Heart left ventricle (tissue), 16 donors: ENCODE measurements around the gene ZNF185. TPM values are rescaled to one million over a fixed set of nuclear protein-coding genes. Genes with fewer than 3 reads are reported as not detected.
A peak's percentile ranks its signal among the peaks of the same experiment; 100 is the strongest.

ENCODE experiments used
- ATAC-seq, 4 donors: fragments of 200-7000 bp; cut with Tn5 transposase; one replicate each; pipeline ENCODE4 v1.9.1; 2020 to 2022; ENCODE audit warnings: moderate library complexity in 4 of 4, mild to moderate bottlenecking in 3 of 4, moderate number of reproducible peaks in 1 of 4
- DNase-seq, 5 donors: peaks; one replicate each; pipeline ENCODE4 v3.0.0-alpha.2; 2020
- H3K27ac ChIP-seq, 12 donors: fragments of 200-600 bp; sonication (generic) in 4 of 12; one replicate each; pipeline versions ENCODE4 v1.5.0 to v1.8.0; 2016 to 2022; ENCODE audit warnings: mild to moderate bottlenecking in 2 of 12
- H3K27me3 ChIP-seq, 9 donors: fragments of 200-600 bp; sonication (generic) in 2 of 9; one replicate each; pipeline versions ENCODE4 v1.5.1 to v1.8.0; 2016 to 2022; ENCODE audit warnings: mild to moderate bottlenecking in 3 of 9
- H3K36me3 ChIP-seq, 9 donors: fragments of 200-600 bp; sonication (generic) in 2 of 9; one replicate each; pipeline versions ENCODE4 v1.5.0 to v1.8.0; 2018 to 2022; ENCODE audit warnings: mild to moderate bottlenecking in 2 of 9
- H3K4me1 ChIP-seq, 12 donors: fragments of 200-600 bp; sonication (generic) in 4 of 12; one replicate each; pipeline versions ENCODE4 v1.5.0 to v1.8.0; 2016 to 2022; ENCODE audit warnings: mild to moderate bottlenecking in 3 of 12
- H3K4me3 ChIP-seq, 12 donors: fragments of 200-600 bp; sonication (generic) in 4 of 12; one replicate each; pipeline versions ENCODE4 v1.5.0 to v1.8.0; 2017 to 2022; ENCODE audit warnings: mild to moderate bottlenecking in 9 of 12, moderate library complexity in 4 of 12
- H3K9me3 ChIP-seq, 12 donors: fragments of 200-600 bp; sonication (generic) in 4 of 12; one replicate each; pipeline versions ENCODE4 v1.5.0 to v1.8.0; 2016 to 2022; ENCODE audit warnings: mild to moderate bottlenecking in 1 of 12
- POLR2A ChIP-seq, 2 donors: fragments of 450-650 bp; IDR thresholded peaks; one replicate each; pipeline ENCODE4 v1.6.1; 2017; ENCODE audit warnings: antibody characterized with exemption in 2 of 2, mild to moderate bottlenecking in 2 of 2, moderate library complexity in 2 of 2
- WGBS, 4 donors: extraction: QIAGEN DNeasy Blood & Tissue Kit in 2 of 4; methylation state at CpG; one replicate each; pipeline versions ENCODE4 v1.1.5 to v1.1.7; 2013 to 2018; 5-methylcytosine and 5-hydroxymethylcytosine counted together
- intact Hi-C, 10 donors: fragments of 100-400 bp; cut with DNase I; formaldehyde crosslinking; loops; one replicate each; pipeline versions ENCODE4 v1.11.1 to v1.14.2; 2022
- polyA plus RNA-seq, 2 donors: library from polyadenylated mRNA; stranded (reverse); fragments of 200-250 nt; gene quantifications; one replicate each; pipeline ENCODE4 v1.2.3, GENCODE V29; 2013
- total RNA-seq, 9 donors: library from RNA; depleted of rRNA in 2 of 9; stranded (reverse); fragments of >200 nt in 2 of 9; fragmentation: NEBNext Ultra II Directional in 3 of 9; extraction: Animal tissue kit (Norgen Biotek cat#: 25700) in 3 of 9; gene quantifications; one replicate each; pipeline versions ENCODE4 v1.1.0 to v1.2.4, GENCODE V29; 2016 to 2023
- TF ChIP-seq, protein P1 (sequence below), 12 donors: fragments of 200-600 bp; sonication (generic) in 4 of 12; IDR thresholded peaks; one replicate each; pipeline versions ENCODE4 v1.5.0 to v1.8.0; 2018 to 2022; ENCODE audit warnings: antibody characterized with exemption in 12 of 12, mild to moderate bottlenecking in 5 of 12
- donor health status: ischemic (EF 13 %, LVEDD 7.1; RV severe dilation, severe dysfunction).
- donor health status: healthy with polysubstance abuse.
- donor health status: DM: no; HTN: yes; CAD: no.
- donor health status: DM: no; HTN: no; CAD: no.
- donor health status: ischemic (EF 25% LVEDD 6.9; RV normal size, moderate dysfunction).
- donor health status: ischemic (EF 25% LVEDD 5.7; RV mildly dilated, moderate dysfunction).
- donor health status: healthy.
- donor health status: DM: yes; HTN: yes; CAD: no.
- donor health status: ischemic (EF 35%, LVEDD 5.7; RV mildly dilated, moderate dysfunction).
- donor health status: nonischemic (EF 11% LVEDD 7.7; RV severe dilation, severe dysfunction).
- donor health status: DM: yes; HTN: yes; CAD: no.
- donor health status: PGD.
- donor health status: ischemic (EF 29% LVEDD 5.4; RV normal size, mild dysfunction).
- donor health status: nonischemic (EF 23%, LVEDD 6.1; RV moderate dilation, normal function).

Gene ZNF185
- total and polyA plus RNA-seq, 11 donors: 0.42 to 7.4 (median 1.8) TPM

- Histone ChIP-seq H3K9me3 (no peaks in the 10 kb centered on the region), H3K36me3 (no peaks in the 10 kb centered on the region), H3K27ac (no peak overlapping the region), H3K4me3 (no peak overlapping the region), H3K27me3 (peaks cover 0 to 30% (median 0%) of the 10 kb centered on the region in 9 donors), H3K4me1 (peaks cover 0 to 4% (median 0%) of the 10 kb centered on the region in 12 donors)
- TF ChIP-seq, protein P1, sequence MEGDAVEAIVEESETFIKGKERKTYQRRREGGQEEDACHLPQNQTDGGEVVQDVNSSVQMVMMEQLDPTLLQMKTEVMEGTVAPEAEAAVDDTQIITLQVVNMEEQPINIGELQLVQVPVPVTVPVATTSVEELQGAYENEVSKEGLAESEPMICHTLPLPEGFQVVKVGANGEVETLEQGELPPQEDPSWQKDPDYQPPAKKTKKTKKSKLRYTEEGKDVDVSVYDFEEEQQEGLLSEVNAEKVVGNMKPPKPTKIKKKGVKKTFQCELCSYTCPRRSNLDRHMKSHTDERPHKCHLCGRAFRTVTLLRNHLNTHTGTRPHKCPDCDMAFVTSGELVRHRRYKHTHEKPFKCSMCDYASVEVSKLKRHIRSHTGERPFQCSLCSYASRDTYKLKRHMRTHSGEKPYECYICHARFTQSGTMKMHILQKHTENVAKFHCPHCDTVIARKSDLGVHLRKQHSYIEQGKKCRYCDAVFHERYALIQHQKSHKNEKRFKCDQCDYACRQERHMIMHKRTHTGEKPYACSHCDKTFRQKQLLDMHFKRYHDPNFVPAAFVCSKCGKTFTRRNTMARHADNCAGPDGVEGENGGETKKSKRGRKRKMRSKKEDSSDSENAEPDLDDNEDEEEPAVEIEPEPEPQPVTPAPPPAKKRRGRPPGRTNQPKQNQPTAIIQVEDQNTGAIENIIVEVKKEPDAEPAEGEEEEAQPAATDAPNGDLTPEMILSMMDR (IDR thresholded peaks at IDR 0.05): no peak
- TF ChIP-seq POLR2A (IDR thresholded peaks at IDR 0.05): no peak
- no peak for ATAC-seq
- DNase-seq: no peak
- intact Hi-C loops: no loop called here
- 72 to 90% (median 84%) methylated on average over 9 to 15 of the region's 15 CpGs for WGBS, 4 donors
Observed at GRCh38 chrX:152901816-152902501, 4.1 kb downstream of the ZNF185 start.

DNA sequence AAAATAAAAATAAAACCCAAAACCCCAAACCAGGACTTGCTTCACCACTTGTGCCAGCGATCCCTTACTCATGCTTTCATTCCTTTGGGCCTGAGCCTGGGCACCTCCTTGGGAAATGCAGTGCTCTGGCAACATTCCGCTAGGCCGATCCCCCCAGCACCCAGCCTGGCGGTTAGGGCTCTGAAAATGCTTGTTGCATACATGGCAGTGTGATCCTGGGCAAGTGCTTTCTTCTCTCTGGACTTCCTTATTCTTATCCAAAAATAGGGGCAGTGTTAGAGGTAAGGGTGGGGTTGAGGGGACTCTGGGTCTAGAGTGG lies 4.6 kb downstream of the ZNF185 start:
- peaks cover 0 to 28% (median 0%) of the 10 kb centered on the region in 9 donors for H3K27me3 ChIP-seq
- no peak overlapping the region for H3K4me3 ChIP-seq
- no peak overlapping the region for H3K27ac ChIP-seq
- H3K36me3 ChIP-seq: no peaks in the 10 kb centered on the region
- 83 to 97% (median 91%) methylated on average over 4 of the region's 4 CpGs for WGBS, 4 donors
- TF ChIP-seq, protein P1 (IDR thresholded peaks at IDR 0.05): no peak
- TF ChIP-seq POLR2A (IDR thresholded peaks at IDR 0.05): no peak
- ATAC-seq: no peak
- no peak for DNase-seq
- H3K4me1 ChIP-seq: peaks cover 0 to 4% (median 0%) of the 10 kb centered on the region in 12 donors
- H3K9me3 ChIP-seq: no peaks in the 10 kb centered on the region
- intact Hi-C loops: no loop called here

GRCh38 chrX:152903589-152903988 lies 5.7 kb downstream of the ZNF185 start:
- Histone ChIP-seq H3K27me3 (peaks cover 0 to 22% (median 0%) of the 10 kb centered on the region in 9 donors), H3K4me1 (no peaks in the 10 kb centered on the region), H3K4me3 (no peak overlapping the region), H3K9me3 (no peaks in the 10 kb centered on the region), H3K36me3 (no peaks in the 10 kb centered on the region), H3K27ac (no peak overlapping the region)
- intact Hi-C loops: no loop called here
- DNase-seq (no peak), ATAC-seq (no peak)
- TF ChIP-seq, protein P1 (IDR thresholded peaks at IDR 0.05): no peak
- TF ChIP-seq POLR2A (IDR thresholded peaks at IDR 0.05): no peak
- WGBS, 4 donors: 79 to 83% (median 79%) methylated on average over 9 of the region's 9 CpGs

DNA sequence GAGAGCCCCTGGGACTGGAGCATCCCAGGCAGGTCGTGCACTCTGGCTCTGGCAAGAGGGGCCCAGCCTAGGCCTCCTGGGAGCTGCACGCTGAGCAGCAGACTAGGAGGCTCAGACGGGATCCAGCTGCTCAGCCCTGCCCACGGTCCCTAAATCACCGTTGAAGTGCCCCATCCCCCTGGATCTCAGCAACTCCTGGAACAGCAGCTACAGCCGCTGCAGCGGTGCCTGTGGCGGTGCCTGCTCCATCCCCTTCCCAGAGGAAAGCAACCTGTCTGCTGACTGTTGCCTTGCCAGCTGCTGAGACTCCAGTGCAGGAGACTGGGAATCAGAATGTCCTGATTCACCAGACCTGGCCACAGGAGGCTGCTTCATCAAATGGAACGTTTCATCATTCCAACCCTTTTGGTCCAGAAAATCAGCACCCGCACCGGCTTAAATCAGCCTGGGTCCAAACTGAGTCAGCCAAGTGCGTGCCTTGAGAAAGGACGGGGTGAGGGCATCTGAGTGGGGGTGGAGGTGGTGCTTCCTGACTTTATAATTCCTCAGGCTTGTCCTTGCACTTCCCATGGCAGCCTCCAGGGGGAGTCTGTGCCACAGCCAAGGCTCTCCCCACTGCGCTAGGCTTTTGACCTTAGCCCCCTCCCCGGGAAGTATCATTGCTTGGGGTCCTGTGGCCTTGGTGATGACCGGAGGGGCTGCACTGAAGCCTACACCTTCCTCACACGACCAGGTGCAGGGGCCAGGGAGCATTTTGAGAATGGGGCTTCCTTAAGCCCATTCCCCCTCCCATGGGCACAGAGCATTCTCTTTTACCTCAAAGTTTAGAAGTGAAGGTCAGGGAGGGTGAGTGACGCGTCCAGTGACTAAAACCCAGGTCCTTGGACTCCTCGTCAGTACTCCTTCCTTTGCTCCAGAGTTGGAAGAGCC lies 6.5 kb downstream of the ZNF185 start:
- ATAC-seq (peak in 3 of 4 donors; percentile 32 to 65 (median 50)), DNase-seq (peak in 3 of 5 donors; percentile 19 to 68 (median 44))
- 29 to 44% (median 36%) methylated on average over 18 to 20 of the region's 20 CpGs for WGBS, 4 donors
- intact Hi-C loops: no loop called here
- TF ChIP-seq, protein P1 (IDR thresholded peaks at IDR 0.05): peak; percentile 42 to 75 (median 56)
- no peak for TF ChIP-seq POLR2A (IDR thresholded peaks at IDR 0.05)
- Histone ChIP-seq H3K4me1 (no peaks in the 10 kb centered on the region), H3K36me3 (no peaks in the 10 kb centered on the region), H3K4me3 (no peak overlapping the region), H3K9me3 (no peaks in the 10 kb centered on the region), H3K27me3 (peaks cover 0 to 17% (median 0%) of the 10 kb centered on the region in 9 donors), H3K27ac (no peak overlapping the region)
